SK-N-MC (cell line): ENCODE data around the gene XPR1.
A peak's percentile ranks its signal among the peaks of the same experiment; 100 is the strongest.
"Not testable (repeated sequence)": the region's sequence is repeated elsewhere in the genome, so short reads cannot be mapped to it uniquely, and the experiment has no call there.

ENCODE experiments used
- DNase-seq: peaks from one replicate; pipeline ENCODE4 v3.0.0-alpha.2; 2011; ENCODE audit warnings: low read depth, low spot score
- H3K27ac ChIP-seq: fragments of 200-600 bp; sonication (generic); 2 replicates; pipeline ENCODE4 v1.5.1; 2016; ENCODE audit warnings: mixed run types
- H3K36me3 ChIP-seq: fragments of 200-600 bp; sonication (generic); 2 replicates; pipeline ENCODE4 v1.6.1; 2017; ENCODE audit warnings: antibody characterized with exemption, low read length, mixed read lengths; ENCODE audit not compliant: insufficient read depth
- H3K4me3 ChIP-seq: fragments of 200-600 bp; sonication (generic); 2 replicates; pipeline ENCODE4 v1.5.1; 2016
- H3K9ac ChIP-seq: fragments of 200-600 bp; sonication (generic); 2 replicates; pipeline ENCODE4 v1.8.0; 2017; ENCODE audit warnings: mixed run types, mixed read lengths; ENCODE audit not compliant: insufficient read length
- H3K9me3 ChIP-seq: fragments of 200-600 bp; sonication (generic); 2 replicates; pipeline ENCODE4 v1.6.1; 2017; ENCODE audit warnings: low read depth, mild to moderate bottlenecking, antibody characterized with exemption, low read length, moderate library complexity, mixed read lengths
- EZH2 ChIP-seq: fragments of 200-600 bp; sonication (generic); IDR thresholded peaks from one replicate; pipeline ENCODE4 v1.6.1; 2017; ENCODE audit warnings: antibody characterized with exemption
- FOXP2 ChIP-seq: optimal IDR thresholded peaks from 2 replicates; pipeline ENCODE3; 2011; ENCODE audit warnings: mild to moderate bottlenecking, moderate library complexity; ENCODE audit not compliant: insufficient read depth; ENCODE audit errors: extremely low read length, control extremely low read depth
- POLR2AphosphoS5 ChIP-seq: IDR thresholded peaks from 2 replicates; pipeline ENCODE4 v1.6.1; 2012; ENCODE audit warnings: mild to moderate bottlenecking, low read depth, low read length, borderline replicate concordance

Gene XPR1

GRCh38 chr1:180851995-180852887 is 220.4 kb downstream of the XPR1 start:
- H3K9me3 ChIP-seq = no peaks in the 10 kb centered on the region
- DNase-seq = no peak
- H3K27ac ChIP-seq = no peak overlapping the region
- H3K36me3 ChIP-seq = no peaks in the 10 kb centered on the region
- TF ChIP-seq FOXP2 (no peak), EZH2 (no peak), POLR2AphosphoS5 (no peak)
- no peak overlapping the region for H3K4me3 ChIP-seq
- no peak overlapping the region for H3K9ac ChIP-seq

GRCh38 chr1:180854001-180854400 is 222.2 kb downstream of the XPR1 start:
- Histone ChIP-seq H3K27ac (no peak overlapping the region), H3K9ac (no peak overlapping the region), H3K4me3 (peak overlapping the region; percentile 19; the same call in 1 of the 2 replicates), H3K9me3 (no peaks in the 10 kb centered on the region), H3K36me3 (no peaks in the 10 kb centered on the region)
- TF ChIP-seq POLR2AphosphoS5 = no peak
- no peak for TF ChIP-seq EZH2
- no peak for TF ChIP-seq FOXP2
- peak; percentile 32 for DNase-seq

DNA sequence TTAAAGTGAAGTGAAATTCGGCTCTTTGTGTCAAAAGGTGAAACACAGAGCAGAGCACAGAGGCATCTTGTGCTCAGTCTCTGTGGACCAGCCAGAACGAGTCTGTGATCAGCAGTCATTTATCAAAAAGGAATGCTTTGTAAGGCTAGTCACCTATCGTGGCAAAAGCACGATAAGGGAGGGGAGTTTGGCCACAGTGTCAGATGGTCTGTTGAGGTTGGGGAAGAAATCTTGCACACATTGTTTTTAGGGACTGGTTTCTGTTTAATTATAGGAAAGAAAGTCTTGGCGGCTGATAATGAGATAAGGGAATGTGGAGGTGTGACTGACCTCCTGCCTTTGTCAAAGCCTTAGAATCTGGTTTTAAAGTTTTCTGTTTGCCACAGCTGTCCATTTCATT is 222.6 kb downstream of the XPR1 start:
- TF ChIP-seq POLR2AphosphoS5 = no peak
- no peak for TF ChIP-seq FOXP2
- no peak for TF ChIP-seq EZH2
- Histone ChIP-seq H3K9ac (no peak overlapping the region), H3K9me3 (no peaks in the 10 kb centered on the region), H3K36me3 (no peaks in the 10 kb centered on the region), H3K4me3 (peak overlapping the region; percentile 19; the same call in 1 of the 2 replicates), H3K27ac (no peak overlapping the region)
- no peak for DNase-seq

GRCh38 chr1:180857947-180858725 is 226.3 kb downstream of the XPR1 start:
- not testable (repeated sequence) for DNase-seq, H3K4me3 ChIP-seq, H3K27ac ChIP-seq, H3K9me3 ChIP-seq, H3K36me3 ChIP-seq, H3K9ac ChIP-seq

- TF ChIP-seq EZH2 (no peak), POLR2AphosphoS5 (no peak), FOXP2 (no peak)
Observed at GRCh38 chr1:180859306-180859705, 227.5 kb downstream of the XPR1 start.

DNA sequence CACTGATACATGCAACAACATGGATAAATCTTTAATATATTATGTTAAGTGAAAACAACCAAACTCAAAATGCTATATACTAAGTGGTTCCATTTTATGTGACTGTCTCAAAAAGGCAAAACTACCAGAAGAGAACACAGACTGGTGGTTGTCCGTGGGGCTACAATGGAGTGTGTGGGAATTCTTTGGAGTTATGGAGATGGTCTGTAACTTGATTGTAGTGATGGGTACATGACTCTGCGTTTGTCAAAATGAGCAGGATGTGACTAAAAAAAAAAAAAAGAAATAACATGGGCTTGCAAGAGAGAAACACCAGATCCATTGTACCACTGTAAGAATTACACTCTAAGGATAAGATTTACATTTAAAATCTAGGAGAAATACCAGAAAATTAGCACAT is 228.7 kb downstream of the XPR1 start:
- Histone ChIP-seq H3K4me3 (no peak overlapping the region), H3K9me3 (no peaks in the 10 kb centered on the region), H3K27ac (no peak overlapping the region), H3K36me3 (no peaks in the 10 kb centered on the region), H3K9ac (no peak overlapping the region)
- TF ChIP-seq EZH2 (no peak), POLR2AphosphoS5 (no peak)
- DNase-seq = no peak

More at GRCh38 chr1:180859306-180859705, 227.5 kb downstream of the XPR1 start:
- Histone ChIP-seq H3K4me3 (no peak overlapping the region), H3K9ac (no peak overlapping the region), H3K36me3 (no peaks in the 10 kb centered on the region), H3K27ac (no peak overlapping the region), H3K9me3 (no peaks in the 10 kb centered on the region)
- no peak for DNase-seq

DNA sequence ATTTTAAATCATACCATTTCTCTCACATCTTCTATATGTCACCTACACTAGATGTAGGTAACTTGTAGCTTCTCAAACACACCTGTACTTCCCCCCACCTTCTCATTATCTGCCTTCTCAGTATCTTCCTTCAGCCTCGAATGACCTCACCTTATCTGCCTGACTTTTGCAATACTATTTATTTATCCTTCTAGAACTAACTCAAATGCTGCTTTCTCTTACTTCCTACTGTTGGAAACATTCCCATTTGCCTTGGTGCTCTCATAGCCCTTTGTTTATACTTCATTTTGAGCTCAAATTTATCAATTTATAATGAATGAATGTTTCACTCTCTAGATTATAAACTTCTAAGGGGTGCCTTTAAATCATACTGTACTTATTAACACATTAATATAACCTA is 230.5 kb downstream of the XPR1 start:
- DNase-seq = no peak
- no peak overlapping the region for H3K27ac ChIP-seq
- H3K9ac ChIP-seq = no peak overlapping the region
- no peak overlapping the region for H3K4me3 ChIP-seq
- H3K9me3 ChIP-seq = no peaks in the 10 kb centered on the region
- H3K36me3 ChIP-seq = no peaks in the 10 kb centered on the region
- TF ChIP-seq EZH2 (no peak), FOXP2 (no peak), POLR2AphosphoS5 (no peak)

DNA sequence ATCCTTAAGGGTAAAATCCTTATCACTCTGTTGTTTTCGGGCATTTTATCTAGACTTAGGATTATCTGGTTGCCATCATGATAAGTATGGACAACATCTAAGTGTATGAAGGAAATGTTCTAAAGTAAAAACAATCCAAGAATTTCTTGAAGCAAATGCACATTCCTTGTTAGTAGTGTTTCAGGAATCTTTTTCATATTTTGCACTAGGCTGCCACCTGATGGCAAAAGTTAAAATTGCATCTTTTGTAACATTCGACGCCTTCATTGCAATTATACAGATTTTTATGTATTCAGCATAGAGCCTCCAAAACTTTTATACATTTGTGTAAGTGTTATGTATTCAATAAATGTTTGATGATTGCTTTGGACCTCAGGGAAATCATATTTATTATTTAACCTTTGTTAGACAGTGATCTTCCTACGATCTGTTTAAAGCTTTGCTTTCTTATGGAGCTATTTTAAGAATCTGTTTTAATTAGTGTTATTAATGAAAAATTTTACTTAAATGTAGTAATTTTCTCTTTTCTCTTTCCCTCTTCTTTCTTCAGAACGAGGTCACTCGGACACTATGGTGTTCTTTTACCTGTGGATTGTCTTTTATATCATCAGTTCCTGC is 231.4 kb downstream of the XPR1 start:
- TF ChIP-seq FOXP2 (no peak), POLR2AphosphoS5 (no peak), EZH2 (no peak)
- Histone ChIP-seq H3K9me3 (no peaks in the 10 kb centered on the region), H3K36me3 (no peaks in the 10 kb centered on the region), H3K9ac (no peak overlapping the region), H3K27ac (no peak overlapping the region), H3K4me3 (no peak overlapping the region)
- peak; percentile 48 for DNase-seq
